GM18502 (cell line): Measurements from ENCODE around the gene ADCY9.
"Not testable (repeated sequence)": the region's sequence is repeated elsewhere in the genome, so short reads cannot be mapped to it uniquely, and the experiment has no call there.

Experiments used
- ATAC-seq: cut with Tn5 transposase; IDR thresholded peaks from one replicate; pipeline ENCODE4 v1.9.1; 2021; ENCODE audit warnings: mild to moderate bottlenecking; ENCODE audit not compliant: unreplicated experiment, poor library complexity

The ADCY9 gene

GRCh38 chr16:4116325-4117249 is at the start of gene ADCY9:
Gene ADCY9 (minus strand): TSS chr16:4116442. CDS start chr16:4115442, 1,000 bp downstream.
- ATAC-seq = peak; percentile 78

GRCh38 chr16:4160658-4161430 is 44.6 kb upstream of the ADCY9 start:
- ATAC-seq = no peak

GRCh38 chr16:4159726-4160125 is 43.5 kb upstream of the ADCY9 start:
- ATAC-seq = no peak

- no peak for ATAC-seq
Observed at GRCh38 chr16:4158143-4159093, 42.2 kb upstream of the ADCY9 start.

- no peak for ATAC-seq
Observed at GRCh38 chr16:4157376-4157825, 41.2 kb upstream of the ADCY9 start.

- ATAC-seq = not testable (repeated sequence)
Observed at GRCh38 chr16:4156503-4156902, 40.3 kb upstream of the ADCY9 start.

- ATAC-seq = not testable (repeated sequence)
Observed at GRCh38 chr16:4153364-4153763, 37.1 kb upstream of the ADCY9 start.

GRCh38 chr16:4152267-4152666 is 36.0 kb upstream of the ADCY9 start:
- no peak for ATAC-seq

- no peak for ATAC-seq
Observed at GRCh38 chr16:4147236-4147635, 31.0 kb upstream of the ADCY9 start.

- no peak for ATAC-seq
Observed at GRCh38 chr16:4142268-4142667, 26.0 kb upstream of the ADCY9 start.

GRCh38 chr16:4141604-4142003 is 25.4 kb upstream of the ADCY9 start:
- ATAC-seq = no peak

- ATAC-seq = no peak
Observed at GRCh38 chr16:4140652-4141051, 24.4 kb upstream of the ADCY9 start.

GRCh38 chr16:4139968-4140367 is 23.7 kb upstream of the ADCY9 start:
- ATAC-seq = no peak

- no peak for ATAC-seq
Observed at GRCh38 chr16:4138713-4139112, 22.5 kb upstream of the ADCY9 start.

- ATAC-seq = no peak
Observed at GRCh38 chr16:4137438-4137837, 21.2 kb upstream of the ADCY9 start.

GRCh38 chr16:4136229-4136813 is 20.1 kb upstream of the ADCY9 start:
- no peak for ATAC-seq

- ATAC-seq = no peak
Observed at GRCh38 chr16:4135537-4135936, 19.3 kb upstream of the ADCY9 start.

GRCh38 chr16:4133897-4134372 is 17.7 kb upstream of the ADCY9 start:
- no peak for ATAC-seq

GRCh38 chr16:4131621-4132020 is 15.4 kb upstream of the ADCY9 start:
- ATAC-seq = no peak
